Sigmoid colon (tissue), 7 donors: Measurements from ENCODE around the gene AATK. TPM values are rescaled to one million over a fixed set of nuclear protein-coding genes. Genes with fewer than 3 reads are reported as not detected.

Experiments
- DNase-seq: peaks from one replicate; pipeline ENCODE4 v3.0.0-alpha.2; 2019
- H3K27ac ChIP-seq, 4 donors: fragments of 200-600 bp; sonication (generic); one replicate each; pipeline ENCODE4 v1.5.1; 2016 to 2019; ENCODE audit warnings: mild to moderate bottlenecking in 1 of 4
- H3K27me3 ChIP-seq, 3 donors: fragments of 200-600 bp; sonication (generic); one replicate each; pipeline ENCODE4 v1.5.1; 2019; ENCODE audit warnings: mild to moderate bottlenecking in 1 of 3
- H3K36me3 ChIP-seq, 4 donors: fragments of 200-600 bp; sonication (generic); one replicate each; pipeline ENCODE4 v1.5.1; 2016 to 2019
- H3K4me1 ChIP-seq, 4 donors: fragments of 200-600 bp; sonication (generic); one replicate each; pipeline ENCODE4 v1.5.1; 2017 to 2019
- H3K4me3 ChIP-seq, 4 donors: fragments of 200-600 bp; sonication (generic); one replicate each; pipeline ENCODE4 v1.5.1; 2017 to 2019; ENCODE audit warnings: mild to moderate bottlenecking in 2 of 4, moderate library complexity in 1 of 4
- H3K9me3 ChIP-seq, 4 donors: fragments of 200-600 bp in 3 of 4; sonication (generic) in 3 of 4; one replicate each; pipeline versions ENCODE4 v1.5.1 to v1.6.1; 2013 to 2019
- EP300 ChIP-seq, 4 donors: sonication (generic); formaldehyde crosslinking; IDR thresholded peaks; one replicate each; pipeline ENCODE4 v1.6.1; 2017; ENCODE audit warnings: antibody characterized with exemption in 4 of 4
- POLR2A ChIP-seq, 2 donors: fragments of 450-650 bp; IDR thresholded peaks; one replicate each; pipeline ENCODE4 v1.6.1; 2016; ENCODE audit warnings: antibody characterized with exemption in 2 of 2, mild to moderate bottlenecking in 2 of 2, moderate library complexity in 2 of 2
- POLR2AphosphoS5 ChIP-seq, 4 donors: sonication (generic); formaldehyde crosslinking; IDR thresholded peaks; one replicate each; pipeline ENCODE4 v1.6.1; 2017; ENCODE audit warnings: antibody characterized with exemption in 4 of 4
- WGBS, 2 donors: extraction: QIAGEN DNeasy Blood & Tissue Kit; methylation state at CpG; one replicate each; pipeline ENCODE4 v1.1.7; 2013; 5-methylcytosine and 5-hydroxymethylcytosine counted together
- intact Hi-C: fragments of 100-400 bp; cut with DNase I; formaldehyde crosslinking; loops from one replicate; pipeline ENCODE4 v1.15.1; 2023
- polyA plus RNA-seq, 3 donors: library from polyadenylated mRNA; stranded (reverse); fragments of 200-250 nt; gene quantifications; one replicate each; pipeline ENCODE4 v1.2.3, GENCODE V29; 2013
- total RNA-seq, 4 donors: library from RNA; depleted of rRNA; stranded (reverse); fragments of >200 nt; gene quantifications; one replicate each; pipeline ENCODE4 v1.1.0, GENCODE V29; 2016
- TF ChIP-seq, protein P1 (sequence below), 4 experiments: fragments of 450-650 bp in 3 of 4; fragments of 200-600 bp in 1 of 4; IDR thresholded peaks; one replicate each; pipeline ENCODE4 v1.5.1; 2016 to 2019; ENCODE audit warnings: antibody characterized with exemption in 4 of 4, mild to moderate bottlenecking in 3 of 4, moderate library complexity in 2 of 4
- donor health status: healthy with polysubstance abuse.
- donor health status: Bipolar disorder and iron deficiency.
- donor health status: healthy.

The AATK gene
- total and polyA plus RNA-seq, 7 donors, result 0.16 to 9.6 (median 4.2) TPM

DNA sequence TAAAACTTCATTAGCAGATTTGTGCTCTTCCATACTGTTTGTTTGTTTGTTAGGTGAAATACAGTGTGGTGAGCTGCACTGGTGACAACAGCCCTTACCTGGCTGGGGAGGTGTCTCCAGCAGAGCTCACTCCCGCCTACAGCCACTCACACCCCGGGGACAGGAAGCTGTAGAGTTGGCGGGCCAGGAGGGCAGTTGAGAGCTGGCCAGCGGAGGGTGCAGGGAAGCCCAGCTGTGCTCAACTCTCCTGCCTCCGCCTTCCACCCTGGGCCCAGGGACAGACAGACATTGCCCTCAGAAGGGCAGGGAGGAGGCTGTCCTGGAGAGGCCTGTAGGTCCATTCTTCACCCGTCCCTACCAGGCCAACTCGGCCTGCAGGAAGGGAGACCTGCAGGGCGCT, 49.3 kb downstream of the AATK start:
- Histone ChIP-seq H3K27ac (no peak overlapping the region), H3K27me3 (peaks cover 0 to 10% (median 1%) of the 10 kb centered on the region in 3 donors), H3K4me3 (no peak overlapping the region), H3K9me3 (no peaks in the 10 kb centered on the region), H3K36me3 (peaks cover 0 to 22% (median 9%) of the 10 kb centered on the region in 4 donors), H3K4me1 (peaks cover 0 to 35% (median 17%) of the 10 kb centered on the region in 4 donors)
- intact Hi-C loops, result no loop called here
- TF ChIP-seq EP300 (IDR thresholded peaks at IDR 0.05), result no peak
- no peak for TF ChIP-seq POLR2AphosphoS5 (IDR thresholded peaks at IDR 0.05)
- TF ChIP-seq, protein P1, sequence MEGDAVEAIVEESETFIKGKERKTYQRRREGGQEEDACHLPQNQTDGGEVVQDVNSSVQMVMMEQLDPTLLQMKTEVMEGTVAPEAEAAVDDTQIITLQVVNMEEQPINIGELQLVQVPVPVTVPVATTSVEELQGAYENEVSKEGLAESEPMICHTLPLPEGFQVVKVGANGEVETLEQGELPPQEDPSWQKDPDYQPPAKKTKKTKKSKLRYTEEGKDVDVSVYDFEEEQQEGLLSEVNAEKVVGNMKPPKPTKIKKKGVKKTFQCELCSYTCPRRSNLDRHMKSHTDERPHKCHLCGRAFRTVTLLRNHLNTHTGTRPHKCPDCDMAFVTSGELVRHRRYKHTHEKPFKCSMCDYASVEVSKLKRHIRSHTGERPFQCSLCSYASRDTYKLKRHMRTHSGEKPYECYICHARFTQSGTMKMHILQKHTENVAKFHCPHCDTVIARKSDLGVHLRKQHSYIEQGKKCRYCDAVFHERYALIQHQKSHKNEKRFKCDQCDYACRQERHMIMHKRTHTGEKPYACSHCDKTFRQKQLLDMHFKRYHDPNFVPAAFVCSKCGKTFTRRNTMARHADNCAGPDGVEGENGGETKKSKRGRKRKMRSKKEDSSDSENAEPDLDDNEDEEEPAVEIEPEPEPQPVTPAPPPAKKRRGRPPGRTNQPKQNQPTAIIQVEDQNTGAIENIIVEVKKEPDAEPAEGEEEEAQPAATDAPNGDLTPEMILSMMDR (IDR thresholded peaks at IDR 0.05), result no peak
- TF ChIP-seq POLR2A (IDR thresholded peaks at IDR 0.05), result no peak
- no peak for DNase-seq
- WGBS, 2 donors, result 86 to 90% methylated on average over 8 of the region's 8 CpGs

DNA sequence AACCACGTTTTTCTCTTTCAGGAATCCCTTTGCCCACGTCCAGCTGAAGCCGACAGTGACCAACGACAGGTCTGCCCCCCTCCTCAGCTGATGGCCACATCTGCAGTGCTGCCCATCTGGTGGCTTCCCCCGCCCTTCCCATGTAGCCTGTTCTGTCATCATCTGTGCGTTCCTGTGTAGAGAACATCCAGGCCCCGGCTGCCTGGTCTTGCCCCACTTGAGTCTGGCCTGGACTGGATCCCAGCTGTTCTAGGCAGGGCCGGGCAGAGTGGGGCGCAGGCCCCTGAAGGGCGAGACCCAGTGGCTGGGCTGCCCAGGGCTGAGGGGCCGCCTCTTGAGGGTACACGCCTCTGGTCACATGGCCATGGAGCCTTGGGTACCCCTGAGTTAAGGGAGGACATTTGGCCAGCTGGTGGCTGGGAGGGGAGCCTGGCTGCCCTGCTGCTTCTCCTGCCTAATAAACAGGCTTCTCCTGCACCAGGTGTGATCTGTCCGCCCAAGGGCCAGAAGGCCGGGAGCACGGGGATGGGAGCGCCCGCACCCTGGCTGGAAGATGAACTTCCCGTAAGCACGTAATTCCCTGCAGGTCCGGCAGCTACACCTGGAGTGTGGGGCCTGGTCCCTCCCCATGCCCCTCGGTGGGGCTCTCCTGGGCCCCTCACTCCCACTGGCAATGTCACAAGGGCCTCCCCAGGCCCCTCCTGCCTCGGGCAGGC, 50.1 kb downstream of the AATK start:
- Histone ChIP-seq H3K9me3 (no peaks in the 10 kb centered on the region), H3K4me3 (no peak overlapping the region), H3K4me1 (peaks cover 0 to 35% (median 17%) of the 10 kb centered on the region in 4 donors), H3K27me3 (peaks cover 0 to 8% (median 0%) of the 10 kb centered on the region in 3 donors), H3K36me3 (peaks cover 0 to 29% (median 10%) of the 10 kb centered on the region in 4 donors), H3K27ac (peak overlapping the region in 1 of 4 donors; percentile 63)
- no peak for DNase-seq
- WGBS, 2 donors, result 86 to 89% methylated on average over 22 of the region's 22 CpGs
- TF ChIP-seq EP300 (IDR thresholded peaks at IDR 0.05) (peak in 2 of 4 donors; percentile 23 to 39), POLR2AphosphoS5 (IDR thresholded peaks at IDR 0.05) (peak in 3 of 4 donors; percentile 35 to 79 (median 48)), POLR2A (IDR thresholded peaks at IDR 0.05) (no peak)
- TF ChIP-seq, protein P1 (IDR thresholded peaks at IDR 0.05), result no peak
- intact Hi-C loops, result no loop called here

DNA sequence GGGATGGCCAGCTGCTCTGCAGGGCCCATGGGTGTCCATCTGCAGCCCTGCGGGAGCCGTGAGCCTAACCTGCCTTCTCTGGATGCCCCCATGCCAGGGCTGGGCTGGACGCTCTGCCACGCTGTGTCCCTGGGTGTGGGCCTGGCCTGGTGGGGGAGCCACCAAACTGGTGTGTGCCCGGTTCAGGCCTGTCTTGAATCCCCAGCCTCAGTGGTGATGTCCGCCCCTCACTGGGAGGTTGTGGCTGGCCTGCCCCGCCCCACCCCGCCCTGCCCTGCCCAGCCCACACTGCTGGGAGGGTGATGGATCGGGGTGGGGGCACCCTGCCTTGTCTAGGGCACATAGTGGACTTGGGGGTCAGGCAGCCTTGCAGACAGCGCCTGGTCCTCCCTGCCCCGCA, 50.8 kb downstream of the AATK start:
- TF ChIP-seq, protein P1 (IDR thresholded peaks at IDR 0.05), result no peak
- TF ChIP-seq POLR2AphosphoS5 (IDR thresholded peaks at IDR 0.05), result no peak
- TF ChIP-seq POLR2A (IDR thresholded peaks at IDR 0.05), result no peak
- no peak for TF ChIP-seq EP300 (IDR thresholded peaks at IDR 0.05)
- Histone ChIP-seq H3K36me3 (peaks cover 0 to 36% (median 12%) of the 10 kb centered on the region in 4 donors), H3K4me1 (peaks cover 0 to 35% (median 17%) of the 10 kb centered on the region in 4 donors), H3K27me3 (peaks cover 0 to 8% (median 0%) of the 10 kb centered on the region in 3 donors), H3K4me3 (no peak overlapping the region), H3K27ac (peak overlapping the region in 1 of 4 donors; percentile 63), H3K9me3 (no peaks in the 10 kb centered on the region)
- DNase-seq, result no peak
- WGBS, 2 donors, result 80 to 92% methylated on average over 11 of the region's 11 CpGs
- intact Hi-C loops, result no loop called here

DNA sequence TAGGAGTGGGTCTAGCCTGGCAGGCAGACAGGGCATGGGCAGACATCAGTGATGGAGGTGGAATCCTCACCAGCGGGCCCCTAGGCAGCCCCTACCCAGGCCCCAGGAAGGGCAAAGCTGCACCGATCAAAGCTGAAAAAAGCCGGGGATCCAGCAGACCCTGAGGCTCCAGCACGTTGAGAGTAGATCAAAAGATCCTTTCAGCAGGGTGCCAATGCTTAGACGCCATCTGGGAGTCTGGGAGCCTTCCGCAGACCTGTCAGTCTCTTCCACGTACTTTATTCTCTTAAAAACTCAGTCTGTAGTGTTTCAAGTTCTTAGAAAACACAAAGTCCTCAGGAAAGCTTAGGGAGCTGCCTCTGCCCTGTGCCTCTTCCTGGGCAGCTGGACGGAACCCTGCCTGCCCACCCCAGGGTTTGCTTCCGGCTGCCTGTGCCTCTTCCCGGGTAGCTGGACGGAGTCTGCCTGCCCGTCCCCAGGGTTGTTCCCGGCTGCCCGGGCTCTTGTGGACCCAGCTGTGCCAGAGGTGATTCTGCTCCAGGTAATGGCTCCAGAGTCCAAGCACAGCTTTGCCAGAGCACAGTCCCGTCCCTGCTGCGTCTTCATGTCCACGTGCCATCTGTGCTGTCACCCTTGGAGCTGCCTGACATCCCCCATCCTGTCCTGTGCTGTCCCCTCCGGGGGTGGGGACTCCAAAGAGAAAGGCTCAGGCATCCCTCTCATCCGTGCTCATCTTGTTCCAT, 51.5 kb downstream of the AATK start:
- H3K4me3 ChIP-seq, result no peak overlapping the region
- H3K27me3 ChIP-seq, result peaks cover 0 to 8% (median 0%) of the 10 kb centered on the region in 3 donors
- H3K9me3 ChIP-seq, result no peaks in the 10 kb centered on the region
- TF ChIP-seq, protein P1 (IDR thresholded peaks at IDR 0.05), result no peak
- TF ChIP-seq POLR2A (IDR thresholded peaks at IDR 0.05) (no peak), EP300 (IDR thresholded peaks at IDR 0.05) (no peak), POLR2AphosphoS5 (IDR thresholded peaks at IDR 0.05) (no peak)
- H3K36me3 ChIP-seq, result peaks cover 0 to 43% (median 14%) of the 10 kb centered on the region in 4 donors
- intact Hi-C loops, result no loop called here
- WGBS, 2 donors, result 78 to 84% methylated on average over 19 of the region's 19 CpGs
- DNase-seq, result no peak
- H3K27ac ChIP-seq, result peak overlapping the region in 1 of 4 donors; percentile 63
- H3K4me1 ChIP-seq, result peaks cover 0 to 29% (median 13%) of the 10 kb centered on the region in 4 donors
